HepG2 (cell line): ENCODE data around the gene IGSF21. TPM values are rescaled to one million over a fixed set of nuclear protein-coding genes. Genes with fewer than 3 reads are reported as not detected.

Source experiments
- ELF1 ChIP-seq: sonication (generic); formaldehyde crosslinking; IDR thresholded peaks from 2 replicates; pipeline ENCODE4 v1.4.0; 2020; ENCODE audit warnings: missing genetic modification reagents
- FOXA3 ChIP-seq: IDR thresholded peaks from 2 replicates; pipeline ENCODE4 v1.6.1; 2016; ENCODE audit warnings: missing genetic modification reagents, missing compliant biosample characterization
- GABPB1 ChIP-seq: IDR thresholded peaks from 2 replicates; pipeline ENCODE4 v1.6.1; 2016; ENCODE audit warnings: mild to moderate bottlenecking, missing genetic modification reagents, moderate library complexity, missing compliant biosample characterization
- HDAC1 ChIP-seq: sonication (generic); formaldehyde crosslinking; IDR thresholded peaks from 2 replicates; pipeline ENCODE4 v1.5.1; 2020; ENCODE audit warnings: mild to moderate bottlenecking, missing genetic modification reagents
- HMG20A ChIP-seq: IDR thresholded peaks from 2 replicates; pipeline ENCODE4 v1.6.1; 2016; ENCODE audit warnings: borderline replicate concordance
- HNRNPH1 ChIP-seq: fragments of 200-400 bp; formaldehyde crosslinking; optimal IDR thresholded peaks from 2 replicates; pipeline ENCODE3; 2017; ENCODE audit warnings: mild to moderate bottlenecking, low read depth, low read length
- NFIC ChIP-seq: IDR thresholded peaks from 2 replicates; pipeline ENCODE4 v1.6.1; 2012; ENCODE audit warnings: mild to moderate bottlenecking, low read length, inconsistent platforms
- PITX1 ChIP-seq: sonication (generic); formaldehyde crosslinking; IDR thresholded peaks from 2 replicates; pipeline ENCODE4 v1.5.1; 2020; ENCODE audit warnings: mild to moderate bottlenecking, missing genetic modification reagents
- SALL1 ChIP-seq: sonication (generic); formaldehyde crosslinking; IDR thresholded peaks from 2 replicates; pipeline ENCODE4 v1.8.0; 2022; ENCODE audit warnings: mild to moderate bottlenecking, missing genetic modification reagents
- SYNCRIP ChIP-seq: fragments of 200-400 bp; formaldehyde crosslinking; IDR thresholded peaks from 2 replicates; pipeline ENCODE4 v1.6.1; 2018; ENCODE audit warnings: mild to moderate bottlenecking, low read depth, low read length; ENCODE audit not compliant: insufficient read depth
- THAP8 ChIP-seq: sonication (generic); formaldehyde crosslinking; IDR thresholded peaks from 2 replicates; pipeline ENCODE4 v1.5.1; 2020; ENCODE audit warnings: missing genetic modification reagents, mild to moderate bottlenecking, borderline replicate concordance
- ZC3H13 ChIP-seq: sonication (generic); formaldehyde crosslinking; IDR thresholded peaks from 2 replicates; pipeline ENCODE4 v1.8.1; 2023; ENCODE audit warnings: mild to moderate bottlenecking, missing genetic modification reagents, moderate library complexity
- ZFY ChIP-seq: sonication (generic); formaldehyde crosslinking; IDR thresholded peaks from 2 replicates; pipeline ENCODE4 v1.4.0; 2020; ENCODE audit warnings: missing genetic modification reagents
- ZMAT5 ChIP-seq: sonication (generic); formaldehyde crosslinking; IDR thresholded peaks from 2 replicates; pipeline ENCODE4 v1.5.0; 2020; ENCODE audit warnings: mild to moderate bottlenecking, low read depth, missing genetic modification reagents, borderline replicate concordance
- ZNF264 ChIP-seq: sonication (generic); formaldehyde crosslinking; IDR thresholded peaks from 2 replicates; pipeline ENCODE4 v1.4.0; 2020; ENCODE audit warnings: missing genetic modification reagents
- ZNF317 ChIP-seq: sonication (generic); formaldehyde crosslinking; IDR thresholded peaks from 2 replicates; pipeline ENCODE4 v1.5.0; 2020; ENCODE audit warnings: mild to moderate bottlenecking, missing genetic modification reagents
- ZNF432 ChIP-seq: sonication (generic); formaldehyde crosslinking; IDR thresholded peaks from 2 replicates; pipeline ENCODE4 v1.5.0; 2020; ENCODE audit warnings: missing genetic modification reagents, mild to moderate bottlenecking, borderline replicate concordance
- ZNF562 ChIP-seq: sonication (generic); formaldehyde crosslinking; IDR thresholded peaks from 2 replicates; pipeline ENCODE4 v1.8.0; 2022; ENCODE audit warnings: missing genetic modification reagents, borderline replicate concordance
- ZNF777 ChIP-seq: sonication (generic); formaldehyde crosslinking; IDR thresholded peaks from 2 replicates; pipeline ENCODE4 v1.4.0; 2020; ENCODE audit warnings: missing genetic modification reagents
- ZNF784 ChIP-seq: sonication (generic); formaldehyde crosslinking; IDR thresholded peaks from 2 replicates; pipeline ENCODE4 v1.5.1; 2020; ENCODE audit warnings: missing genetic modification reagents, mild to moderate bottlenecking, borderline replicate concordance
- ZNF841 ChIP-seq: sonication (generic); formaldehyde crosslinking; IDR thresholded peaks from 2 replicates; pipeline ENCODE4 v1.8.1; 2023; ENCODE audit warnings: missing genetic modification reagents, borderline replicate concordance
- ZSCAN21 ChIP-seq: sonication (generic); formaldehyde crosslinking; IDR thresholded peaks from 2 replicates; pipeline ENCODE4 v1.8.0; 2022; ENCODE audit warnings: mild to moderate bottlenecking, missing genetic modification reagents, moderate library complexity, borderline replicate concordance
- polyA plus RNA-seq, 8 experiments: library from polyadenylated mRNA; depleted of rRNA in 3 of 8; stranded (reverse) in 7 of 8; unstranded in 1 of 8; fragments of >200 nt; fragmentation: Illumina TruSeq in 4 of 8; extraction: Trizol in 4 of 8; gene quantifications; 2 replicates each; pipeline versions ENCODE4 v1.2.1 to v1.2.3, GENCODE V29; 2011 to 2016; ENCODE audit warnings: low read depth in 4 of 8, missing spikeins in 1 of 8, mixed read lengths in 1 of 8; ENCODE audit not compliant: insufficient read depth in 1 of 8
- total RNA-seq, 5 experiments: library from RNA; depleted of rRNA; stranded (reverse); fragments of >200 nt; fragmentation: Illumina TruSeq; extraction: Trizol; gene quantifications; 2 replicates each; pipeline ENCODE4 v1.2.3, GENCODE V29; 2016; ENCODE audit warnings: low read depth in 1 of 5
- TF ChIP-seq, protein P1 (sequence below): sonication (generic); formaldehyde crosslinking; IDR thresholded peaks from 2 replicates; pipeline ENCODE4 v1.5.0; 2020; ENCODE audit warnings: missing genetic modification reagents
- TF ChIP-seq, protein P2 (sequence below): sonication (generic); formaldehyde crosslinking; IDR thresholded peaks from 2 replicates; pipeline ENCODE4 v1.8.1; 2022; ENCODE audit warnings: mild to moderate bottlenecking, missing genetic modification reagents

IGSF21 gene
- total and polyA plus RNA-seq, 2 of the 13 experiments (the other 11 are each of a cell fraction or from before 2014, with no cell fraction given): not detected

DNA sequence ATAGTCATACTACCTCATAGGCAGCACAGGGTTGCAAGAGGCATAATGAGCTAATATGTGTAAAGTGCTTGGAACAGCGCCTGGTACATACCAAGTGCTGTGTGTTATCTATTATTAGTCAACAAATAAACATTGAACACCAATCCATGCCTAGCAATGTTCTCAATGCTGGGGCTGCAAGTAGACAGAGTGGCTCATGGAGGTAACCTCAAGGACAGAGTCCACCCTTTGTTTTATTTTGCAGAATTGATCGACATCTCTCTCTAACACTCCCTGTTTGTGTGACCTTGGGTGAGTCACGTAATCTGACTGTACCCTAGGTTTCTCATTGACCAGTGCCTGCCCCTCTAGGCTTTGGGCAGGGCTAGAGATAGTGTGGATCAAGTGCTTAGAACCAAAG, 209.2 kb downstream of the IGSF21 start (continued):
- TF ChIP-seq ZNF784 (CRISPR knock-in tag): no peak
- no peak for TF ChIP-seq PITX1 (CRISPR knock-in tag)
- TF ChIP-seq ZNF562 (CRISPR knock-in tag): no peak
- TF ChIP-seq GABPB1 (CRISPR knock-in tag): no peak
- TF ChIP-seq ZMAT5 (CRISPR knock-in tag): no peak
- TF ChIP-seq, protein P1, sequence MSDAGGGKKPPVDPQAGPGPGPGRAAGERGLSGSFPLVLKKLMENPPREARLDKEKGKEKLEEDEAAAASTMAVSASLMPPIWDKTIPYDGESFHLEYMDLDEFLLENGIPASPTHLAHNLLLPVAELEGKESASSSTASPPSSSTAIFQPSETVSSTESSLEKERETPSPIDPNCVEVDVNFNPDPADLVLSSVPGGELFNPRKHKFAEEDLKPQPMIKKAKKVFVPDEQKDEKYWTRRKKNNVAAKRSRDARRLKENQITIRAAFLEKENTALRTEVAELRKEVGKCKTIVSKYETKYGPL (CRISPR knock-in tag): no peak
- no peak for TF ChIP-seq SYNCRIP
- no peak for TF ChIP-seq THAP8 (CRISPR knock-in tag)
- no peak for TF ChIP-seq ZC3H13 (CRISPR knock-in tag)
- TF ChIP-seq ZSCAN21 (CRISPR knock-in tag): no peak
- TF ChIP-seq ZNF841: no peak
- no peak for TF ChIP-seq ZNF777 (CRISPR knock-in tag)
- TF ChIP-seq ELF1 (CRISPR knock-in tag): no peak
- TF ChIP-seq, protein P2, sequence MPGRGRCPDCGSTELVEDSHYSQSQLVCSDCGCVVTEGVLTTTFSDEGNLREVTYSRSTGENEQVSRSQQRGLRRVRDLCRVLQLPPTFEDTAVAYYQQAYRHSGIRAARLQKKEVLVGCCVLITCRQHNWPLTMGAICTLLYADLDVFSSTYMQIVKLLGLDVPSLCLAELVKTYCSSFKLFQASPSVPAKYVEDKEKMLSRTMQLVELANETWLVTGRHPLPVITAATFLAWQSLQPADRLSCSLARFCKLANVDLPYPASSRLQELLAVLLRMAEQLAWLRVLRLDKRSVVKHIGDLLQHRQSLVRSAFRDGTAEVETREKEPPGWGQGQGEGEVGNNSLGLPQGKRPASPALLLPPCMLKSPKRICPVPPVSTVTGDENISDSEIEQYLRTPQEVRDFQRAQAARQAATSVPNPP (CRISPR knock-in tag): no peak
- peak; percentile 61 for TF ChIP-seq FOXA3 (CRISPR knock-in tag)
- TF ChIP-seq ZNF264: no peak
- TF ChIP-seq HNRNPH1: no peak
- no peak for TF ChIP-seq ZNF317 (CRISPR knock-in tag)
- peak; percentile 47; the same call in 1 of the 2 replicates for TF ChIP-seq HDAC1 (CRISPR knock-in tag)
- peak; percentile 69 for TF ChIP-seq SALL1 (CRISPR knock-in tag)
- TF ChIP-seq NFIC: peak; percentile 37; the same call in 1 of the 2 replicates
- TF ChIP-seq HMG20A (CRISPR knock-in tag): 0 out of 2 replicates have a peak, but pooled peaks have one; percentile 33
- TF ChIP-seq ZFY (CRISPR knock-in tag): no peak
- TF ChIP-seq ZNF432 (CRISPR knock-in tag): no peak
